ENCODE results near the gene SETD3. TPM values are rescaled to one million over a fixed set of nuclear protein-coding genes. Genes with fewer than 3 reads are reported as not detected.

Gene SETD3
- total and polyA plus RNA-seq, 2 experiments from 2014 or later: 60.1 to 67.5 TPM

GRCh38 chr14:99413911-99414310 lies 66.7 kb downstream of the SETD3 start:
- TF ChIP-seq CTCF (IDR thresholded peaks at IDR 0.05; ENCODE audit: low read depth, low read length): no peak
- no peak for DNase-seq (ENCODE audit: low read depth in 1 of 2, low spot score in 1 of 2)
- Histone ChIP-seq H3K27me3 (no peaks in the 10 kb centered on the region), H3K9me3 (ENCODE audit: low read depth) (no peaks in the 10 kb centered on the region), H3K4me1 (ENCODE audit: low read depth) (peaks cover 7% of the 10 kb centered on the region), H3K27ac (no peak overlapping the region), H3K36me3 (no peaks in the 10 kb centered on the region), H3K4me3 (no peak overlapping the region)

- Histone ChIP-seq H3K36me3 (no peaks in the 10 kb centered on the region), H3K27ac (no peak overlapping the region), H3K4me3 (no peak overlapping the region), H3K9me3 (ENCODE audit: low read depth) (no peaks in the 10 kb centered on the region), H3K4me1 (ENCODE audit: low read depth) (peaks cover 12% of the 10 kb centered on the region), H3K27me3 (no peaks in the 10 kb centered on the region)
- DNase-seq (ENCODE audit: low read depth in 1 of 2, low spot score in 1 of 2): no peak
- TF ChIP-seq CTCF (IDR thresholded peaks at IDR 0.05; ENCODE audit: low read depth, low read length): no peak
These were observed 67.5 kb downstream of the SETD3 start for GRCh38 chr14:99413172-99413571.

GRCh38 chr14:99412117-99413061 lies 68.3 kb downstream of the SETD3 start:
- no peak overlapping the region for H3K27ac ChIP-seq
- peaks cover 12% of the 10 kb centered on the region for H3K4me1 ChIP-seq (ENCODE audit: low read depth)
- peak; percentile 7 to 18 for DNase-seq (ENCODE audit: low read depth in 1 of 2, low spot score in 1 of 2)
- H3K36me3 ChIP-seq: no peaks in the 10 kb centered on the region
- TF ChIP-seq CTCF (IDR thresholded peaks at IDR 0.05; ENCODE audit: low read depth, low read length): no peak
- H3K4me3 ChIP-seq: no peak overlapping the region
- no peaks in the 10 kb centered on the region for H3K9me3 ChIP-seq (ENCODE audit: low read depth)
- no peaks in the 10 kb centered on the region for H3K27me3 ChIP-seq

DNA sequence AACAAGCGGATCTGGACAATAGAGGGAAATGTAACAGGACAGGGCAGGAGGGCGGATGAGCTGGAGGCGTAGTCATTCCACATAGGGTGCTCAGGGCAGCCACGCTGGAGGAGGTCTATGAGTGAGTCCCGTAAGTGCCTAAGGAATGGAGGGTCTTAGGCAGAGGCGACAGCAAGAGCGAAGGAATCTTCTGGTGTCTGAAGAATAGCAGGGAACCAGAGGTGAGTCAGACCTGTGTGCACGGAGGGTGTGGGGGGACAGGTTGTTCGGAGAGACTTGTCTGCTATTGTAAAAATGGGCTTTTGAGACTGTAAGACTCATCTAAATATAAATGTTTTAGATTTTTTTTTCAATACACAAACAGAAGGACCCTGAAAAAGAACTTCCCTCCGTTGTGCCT lies 70.6 kb downstream of the SETD3 start:
- no peaks in the 10 kb centered on the region for H3K9me3 ChIP-seq (ENCODE audit: low read depth)
- H3K27me3 ChIP-seq: no peaks in the 10 kb centered on the region
- peaks cover 6% of the 10 kb centered on the region for H3K4me1 ChIP-seq (ENCODE audit: low read depth)
- no peaks in the 10 kb centered on the region for H3K36me3 ChIP-seq
- TF ChIP-seq CTCF (IDR thresholded peaks at IDR 0.05; ENCODE audit: low read depth, low read length): no peak
- no peak for DNase-seq (ENCODE audit: low read depth in 1 of 2, low spot score in 1 of 2)
- no peak overlapping the region for H3K4me3 ChIP-seq
- H3K27ac ChIP-seq: no peak overlapping the region

- no peak for DNase-seq (ENCODE audit: low read depth in 1 of 2, low spot score in 1 of 2)
- H3K9me3 ChIP-seq (ENCODE audit: low read depth): no peaks in the 10 kb centered on the region
- no peak overlapping the region for H3K27ac ChIP-seq
- H3K27me3 ChIP-seq: no peaks in the 10 kb centered on the region
- TF ChIP-seq CTCF (IDR thresholded peaks at IDR 0.05; ENCODE audit: low read depth, low read length): no peak
- H3K36me3 ChIP-seq: peaks cover 5% of the 10 kb centered on the region
- H3K4me3 ChIP-seq: no peak overlapping the region
- peaks cover 5% of the 10 kb centered on the region for H3K4me1 ChIP-seq (ENCODE audit: low read depth)
These were observed 71.7 kb downstream of the SETD3 start for GRCh38 chr14:99408971-99409289.

Data from cardiac muscle cell (in vitro differentiated cells and primary cell).